CD4-positive, alpha-beta T cell treated with Interleukin-17A for 1 hour (primary cell): ENCODE measurements around the gene SLC39A8.
"Not testable (repeated sequence)": the region's sequence is repeated elsewhere in the genome, so short reads cannot be mapped to it uniquely, and the experiment has no call there.

Experiments used
- DNase-seq: peaks from one replicate; pipeline ENCODE4 v3.0.0-alpha.2; 2020

The SLC39A8 gene

GRCh38 chr4:102298716-102299115 is 46.6 kb downstream of the SLC39A8 start:
- no peak for DNase-seq

DNA sequence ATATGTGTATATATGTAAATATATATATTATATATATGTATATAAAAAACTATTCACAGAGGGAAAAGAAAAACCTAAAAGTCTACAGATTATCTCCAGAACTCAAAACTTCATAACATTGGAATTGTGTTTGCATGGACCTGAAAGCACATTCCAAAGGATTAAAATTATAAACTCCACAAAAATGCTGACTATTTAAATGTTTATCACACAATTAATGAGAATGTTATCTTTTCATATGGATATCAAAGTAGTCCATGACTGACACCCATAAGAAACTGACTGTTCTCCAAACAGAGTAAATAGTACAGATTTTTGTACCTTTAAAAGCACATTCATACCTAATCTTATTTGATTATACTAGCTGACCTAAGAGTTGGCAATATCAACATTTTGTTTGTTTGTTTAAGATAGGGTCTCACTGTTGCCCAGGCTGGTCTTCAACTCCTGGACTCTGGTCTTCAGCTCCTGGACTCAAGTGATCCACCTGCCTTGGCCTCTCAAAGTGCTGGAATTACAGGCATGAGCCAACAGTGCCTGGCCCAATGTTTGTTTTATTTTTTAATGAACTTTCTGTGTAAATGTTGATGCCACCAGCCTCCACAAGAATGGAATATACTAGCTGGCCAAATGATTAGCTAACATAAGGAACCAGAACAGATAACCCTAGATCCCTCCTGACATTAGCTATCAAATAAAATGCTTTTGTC is 50.0 kb downstream of the SLC39A8 start:
- DNase-seq = no peak

GRCh38 chr4:102288497-102288896 is 56.8 kb downstream of the SLC39A8 start:
- no peak for DNase-seq

GRCh38 chr4:102285831-102286230 is 59.5 kb downstream of the SLC39A8 start:
- DNase-seq = no peak

DNA sequence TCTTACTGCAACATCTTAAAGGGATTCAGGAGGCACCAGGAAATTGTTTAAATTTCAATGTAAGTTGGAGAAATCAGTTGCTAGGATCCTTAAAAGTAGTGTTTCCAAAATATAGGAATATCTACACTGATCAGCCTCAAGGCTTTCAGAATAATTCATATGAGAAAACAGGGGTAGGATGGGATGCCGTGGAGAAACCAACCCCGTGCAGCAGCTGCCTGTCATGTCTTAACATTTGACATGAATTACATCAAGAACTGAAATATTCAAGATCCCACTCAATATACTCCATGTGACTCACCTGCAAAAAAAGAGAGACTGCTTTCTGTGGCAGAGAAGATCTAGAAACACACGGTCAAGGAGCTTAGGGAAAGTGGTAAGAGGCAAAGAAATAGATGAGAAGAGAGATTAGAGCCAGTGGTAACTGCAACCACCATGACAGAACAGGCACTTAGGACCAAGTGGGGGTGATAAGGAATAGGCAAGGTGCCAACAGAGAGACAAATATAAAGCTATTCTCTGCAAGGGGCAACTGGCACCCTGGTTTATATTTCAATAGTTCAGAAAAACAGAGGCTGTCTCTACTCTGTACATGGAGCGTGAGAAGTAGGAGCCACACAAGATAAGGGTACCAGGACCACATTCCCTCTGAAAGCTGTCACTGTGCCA is 64.0 kb downstream of the SLC39A8 start:
- DNase-seq = no peak

DNA sequence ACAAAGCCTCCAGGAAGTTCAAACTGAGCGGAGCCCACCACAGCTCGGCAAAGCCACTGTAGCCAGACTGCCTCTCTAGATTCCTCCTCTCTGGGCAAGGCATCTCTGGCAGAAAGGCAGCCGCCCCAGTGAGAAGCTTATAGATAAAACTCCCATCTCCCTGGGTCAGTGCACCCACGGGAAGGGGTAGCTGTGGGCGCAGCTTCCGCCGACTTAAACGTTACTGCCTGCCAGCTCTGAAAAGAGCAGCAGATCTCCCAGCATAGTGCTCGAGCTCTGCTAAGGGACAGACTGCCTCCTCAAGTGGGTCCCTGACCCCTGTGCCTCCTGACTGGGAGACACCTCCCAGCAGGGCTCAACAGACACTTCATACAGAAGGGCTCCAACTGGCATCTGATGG is 72.0 kb downstream of the SLC39A8 start:
- DNase-seq = not testable (repeated sequence)

DNA sequence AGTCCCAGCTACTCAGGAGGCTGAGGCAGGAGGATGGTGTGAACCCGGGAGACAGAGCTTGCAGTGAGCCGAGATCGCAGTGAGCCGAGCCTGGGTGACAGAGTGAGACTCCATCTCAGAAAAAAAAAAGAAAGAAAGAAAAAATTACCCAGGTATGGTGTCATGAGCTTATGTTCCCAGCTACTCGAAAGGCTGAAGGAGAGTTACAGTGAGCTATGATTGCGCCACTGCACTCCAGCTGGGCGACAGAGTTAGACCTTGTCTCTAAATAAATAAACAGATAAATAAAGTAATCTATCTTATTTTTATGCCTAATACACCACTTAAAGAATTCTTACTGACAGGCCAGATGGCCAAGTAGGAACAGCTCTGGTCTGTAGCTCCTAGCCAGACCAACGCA is 73.0 kb downstream of the SLC39A8 start:
- DNase-seq = no peak

- no peak for DNase-seq
Observed at GRCh38 chr4:102268355-102268754, 76.9 kb downstream of the SLC39A8 start.

DNA sequence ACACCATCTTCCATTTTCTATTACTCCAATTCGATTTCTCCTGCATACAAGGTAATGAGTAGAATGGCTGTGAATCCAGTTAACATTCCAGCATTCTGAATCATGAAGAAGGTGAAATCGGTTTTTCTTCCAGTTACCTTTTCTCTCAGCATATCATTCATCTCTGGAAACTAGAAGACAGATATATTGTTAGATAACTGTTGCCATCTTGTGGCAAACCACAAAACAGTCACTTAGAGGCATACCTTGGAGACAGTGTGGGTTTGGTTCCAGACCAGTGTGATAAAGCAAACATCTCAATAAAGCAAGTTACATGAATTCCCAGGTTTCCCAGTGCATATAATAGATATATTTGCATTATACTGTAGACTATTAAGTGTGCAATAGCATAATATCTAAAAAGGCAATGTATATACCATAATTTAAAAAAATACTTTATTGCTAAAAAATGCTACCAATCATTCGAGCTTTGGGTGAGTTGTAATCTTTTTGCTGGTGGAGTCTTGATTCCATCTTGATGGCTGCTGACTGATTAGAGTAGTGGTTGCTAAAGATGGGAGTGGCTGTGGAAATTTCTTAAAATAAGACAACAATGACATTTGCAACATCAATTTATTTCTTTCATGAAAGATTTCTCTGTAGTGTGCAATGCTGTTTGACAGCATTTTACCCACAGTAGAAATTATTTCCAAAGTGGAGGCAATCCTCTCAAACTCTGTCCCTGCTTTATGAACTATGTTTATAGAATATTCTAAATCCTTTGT is 82.1 kb downstream of the SLC39A8 start:
- peak; percentile 35 for DNase-seq

DNA sequence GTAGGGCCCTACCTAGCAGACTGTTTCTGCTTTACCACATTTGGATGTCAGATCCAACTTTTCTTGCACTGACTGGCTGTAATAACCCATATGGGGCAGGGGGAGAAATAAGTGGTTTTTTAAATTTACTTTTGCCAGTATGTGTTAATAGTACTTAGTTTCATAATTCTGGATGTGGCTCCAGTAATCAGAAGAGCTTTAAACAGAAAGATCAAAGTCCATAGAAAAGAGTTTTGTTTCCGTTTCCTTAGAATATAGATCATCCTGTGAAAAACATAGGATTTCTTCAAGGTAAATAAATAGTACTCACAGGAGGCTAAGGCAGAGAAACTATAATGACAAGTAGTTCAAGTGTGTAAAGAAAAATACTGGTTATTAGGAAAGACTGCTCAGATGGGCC is 85.6 kb downstream of the SLC39A8 start:
- DNase-seq = no peak

- no peak for DNase-seq
Observed at GRCh38 chr4:102259081-102259480, 86.2 kb downstream of the SLC39A8 start.

GRCh38 chr4:102256321-102256720 is 89.0 kb downstream of the SLC39A8 start:
- no peak for DNase-seq

DNA sequence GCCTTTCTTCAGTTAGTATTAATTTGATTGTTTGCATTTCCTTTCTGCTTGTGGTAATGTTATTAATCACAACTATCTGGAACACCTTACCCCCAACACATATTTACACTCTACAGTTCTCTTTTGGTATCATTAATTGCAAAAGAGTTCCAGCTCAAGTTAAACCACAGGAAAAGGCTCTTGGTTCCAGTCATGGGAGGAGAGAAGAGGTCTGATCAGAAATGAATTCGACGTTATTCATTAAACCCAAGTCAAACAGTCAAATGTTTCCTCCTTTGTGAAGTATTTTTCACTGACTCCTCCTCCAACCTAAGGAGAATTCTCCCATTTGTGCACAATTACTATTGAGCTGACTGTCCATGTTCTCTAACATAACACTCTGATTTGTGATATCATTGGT is 91.4 kb downstream of the SLC39A8 start:
- DNase-seq = no peak

- DNase-seq = no peak
Observed at GRCh38 chr4:102252171-102252570, 93.1 kb downstream of the SLC39A8 start.

- DNase-seq = no peak
Observed at GRCh38 chr4:102250341-102250740, 94.9 kb downstream of the SLC39A8 start.

- DNase-seq = no peak
Observed at GRCh38 chr4:102247041-102247440, 98.2 kb downstream of the SLC39A8 start.

DNA sequence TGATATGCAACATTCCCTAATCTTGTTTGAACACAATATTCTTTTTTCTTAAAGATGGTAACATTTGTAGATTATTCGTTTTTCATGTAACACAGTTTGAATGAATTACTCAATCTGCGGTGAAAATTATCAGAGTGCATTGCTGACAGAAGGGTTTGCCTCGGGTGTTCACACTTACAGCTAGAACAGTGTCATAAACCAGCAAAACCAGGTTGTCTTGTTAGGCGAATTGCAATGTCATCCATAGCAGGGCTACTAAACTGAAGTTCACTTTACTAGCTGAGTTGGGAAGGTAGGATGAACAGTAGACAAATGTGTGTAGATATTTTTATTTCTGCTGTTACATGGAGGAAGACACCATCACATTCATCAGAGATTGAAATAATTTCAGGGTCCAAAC is 98.9 kb downstream of the SLC39A8 start:
- no peak for DNase-seq

DNA sequence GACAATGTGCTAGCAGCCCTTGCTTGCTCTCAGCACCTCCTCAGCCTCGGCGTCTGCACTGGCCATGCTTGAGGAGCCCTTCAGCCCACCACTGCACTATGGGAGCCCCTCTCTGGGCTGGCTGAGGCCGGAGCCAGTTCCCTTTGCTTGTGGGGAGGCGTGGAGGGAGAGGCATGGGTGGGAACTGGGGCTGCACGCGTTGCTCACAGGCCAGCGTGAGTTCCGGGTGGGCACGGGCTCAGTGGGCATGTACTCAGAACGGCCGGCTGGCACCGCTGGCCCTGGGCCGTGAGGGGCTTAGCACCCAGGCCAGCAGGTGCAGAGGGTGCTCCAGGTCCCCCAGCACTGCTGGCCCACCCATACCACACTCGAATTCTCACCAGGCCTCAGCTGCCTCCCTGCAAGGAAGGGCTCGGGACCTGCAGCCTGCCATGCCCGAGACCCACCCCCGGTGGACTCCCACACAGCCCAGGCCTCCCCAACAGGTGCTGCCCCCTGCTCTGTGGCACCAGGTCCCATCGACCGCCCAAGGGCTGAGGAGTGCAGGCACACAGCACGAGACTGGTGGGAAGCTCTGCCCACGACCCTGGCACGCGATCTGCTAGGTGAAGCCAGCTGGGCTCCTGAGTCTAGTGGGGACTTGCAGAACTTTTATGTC is 100.3 kb downstream of the SLC39A8 start:
- DNase-seq = no peak

DNA sequence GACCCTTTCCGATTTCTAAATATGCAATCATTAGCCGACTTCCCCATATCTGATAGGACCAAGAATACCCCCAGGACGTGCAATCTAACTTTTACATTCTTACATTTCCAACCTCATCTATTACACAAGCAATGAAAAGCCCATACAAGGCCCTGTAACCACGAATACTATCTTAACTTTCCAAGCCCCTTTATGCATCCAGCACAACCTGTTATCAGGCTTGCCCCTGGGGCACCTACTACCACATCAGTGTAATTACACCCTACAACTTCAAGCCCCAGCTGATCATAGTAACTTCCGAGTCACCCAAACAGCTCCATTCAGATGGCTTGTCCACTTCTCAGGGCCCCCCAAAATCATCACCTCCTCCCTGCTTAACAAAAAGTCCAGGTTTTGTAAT is 102.0 kb downstream of the SLC39A8 start:
- not testable (repeated sequence) for DNase-seq

DNA sequence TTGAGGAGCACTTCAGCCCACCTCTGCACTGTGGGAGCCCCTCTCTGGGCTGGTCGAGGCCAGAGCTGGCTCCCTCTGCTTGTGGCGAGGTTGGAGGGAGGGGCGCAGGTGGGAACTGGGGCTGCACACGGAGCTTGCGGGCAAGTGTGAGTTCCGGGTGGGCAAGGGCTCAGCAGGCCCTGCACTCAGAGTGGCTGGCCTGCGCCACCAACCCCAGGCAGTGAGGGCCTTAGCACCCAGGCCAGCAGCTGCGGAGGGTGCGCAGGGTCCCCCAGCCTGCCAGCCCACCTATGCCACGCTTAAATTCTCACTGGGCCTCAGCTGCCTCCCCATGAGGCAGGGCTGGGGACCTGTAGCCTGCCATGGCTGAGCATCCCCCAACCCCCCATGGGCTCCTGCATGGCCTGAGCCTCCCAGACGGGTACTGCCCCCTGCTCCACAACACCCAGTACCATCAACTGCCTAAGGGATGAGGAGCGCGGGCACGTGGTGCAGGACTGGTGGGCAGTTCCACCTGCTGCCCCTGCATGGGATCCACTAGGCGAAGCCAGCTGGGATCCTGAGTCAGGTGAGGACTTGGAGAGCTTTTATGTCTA is 110.9 kb downstream of the SLC39A8 start:
- no peak for DNase-seq

GRCh38 chr4:102230194-102230593 is 115.1 kb downstream of the SLC39A8 start:
- no peak for DNase-seq

GRCh38 chr4:102227388-102227787 is 117.9 kb downstream of the SLC39A8 start:
- no peak for DNase-seq

DNA sequence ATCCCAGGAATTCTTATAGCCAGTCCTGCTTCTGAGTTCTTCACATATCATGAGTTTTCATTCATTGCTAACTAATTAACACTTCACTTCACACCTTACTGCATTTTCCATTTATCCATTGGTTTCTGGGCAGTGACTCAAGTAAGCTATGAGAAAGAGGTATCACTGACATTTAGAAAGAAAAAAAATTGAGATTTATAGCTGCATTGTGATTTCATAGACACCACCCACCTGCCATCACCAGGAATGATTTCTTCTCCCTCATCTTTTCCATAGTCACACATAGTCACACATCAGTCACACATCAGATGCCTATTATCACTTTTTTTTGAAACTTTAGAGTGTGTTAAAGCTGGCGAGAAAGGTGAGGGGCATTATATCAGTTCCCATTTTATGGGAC is 121.8 kb downstream of the SLC39A8 start:
- DNase-seq = no peak
